Cerebellar nuclear complex (tissue), 1 donor: ENCODE results near the gene RNF214.

Experiments
- DNase-seq, 2 experiments: peaks; one replicate each; lab custom pipeline; 2025; lab: John Stamatoyannopoulos, UW

RNF214 gene

GRCh38 chr11:117214404-117215110 lies 17.9 kb upstream of the RNF214 start:
- DNase-seq: no peak

GRCh38 chr11:117217141-117218084 lies 15.1 kb upstream of the RNF214 start:
- no peak for DNase-seq

- DNase-seq: no peak
These were observed 14.1 kb upstream of the RNF214 start for GRCh38 chr11:117218133-117218915.

- no peak for DNase-seq
These were observed 13.5 kb upstream of the RNF214 start for GRCh38 chr11:117219001-117219400.

- DNase-seq: no peak
These were observed 13.0 kb upstream of the RNF214 start for GRCh38 chr11:117219455-117219854.

GRCh38 chr11:117219995-117220394 lies 12.5 kb upstream of the RNF214 start:
- DNase-seq: no peak

GRCh38 chr11:117220568-117220967 lies 11.9 kb upstream of the RNF214 start:
- DNase-seq: no peak

- DNase-seq: no peak
These were observed 11.3 kb upstream of the RNF214 start for GRCh38 chr11:117220999-117221774.

- no peak for DNase-seq
These were observed 10.5 kb upstream of the RNF214 start for GRCh38 chr11:117221775-117222517.

- DNase-seq: no peak
These were observed 9.3 kb upstream of the RNF214 start for GRCh38 chr11:117222991-117223740.

- DNase-seq: no peak
These were observed 8.5 kb upstream of the RNF214 start for GRCh38 chr11:117223741-117224689.

- no peak for DNase-seq
These were observed 6.8 kb upstream of the RNF214 start for GRCh38 chr11:117225553-117226170.

GRCh38 chr11:117226388-117227385 lies 5.8 kb upstream of the RNF214 start:
- peak in 1 of 2 experiments; percentile 23 for DNase-seq

- DNase-seq: no peak
These were observed 4.4 kb upstream of the RNF214 start for GRCh38 chr11:117228091-117228490.

- DNase-seq: no peak
These were observed 3.1 kb upstream of the RNF214 start for GRCh38 chr11:117229411-117229810.

GRCh38 chr11:117229931-117230285 lies 2.6 kb upstream of the RNF214 start:
- DNase-seq: no peak

- DNase-seq: no peak
These were observed 2.0 kb upstream of the RNF214 start for GRCh38 chr11:117230286-117230961.
